Hematopoietic multipotent progenitor cell treated with erythropoietin and hydrocortisone succinate and interleukin-3 and kit ligand, for 6 days (in vitro differentiated cells): ENCODE results near the gene CLIP4.

Source experiments
- DNase-seq: peaks from one replicate; pipeline ENCODE4 v3.0.0-alpha.2; 2015

The CLIP4 gene

DNA sequence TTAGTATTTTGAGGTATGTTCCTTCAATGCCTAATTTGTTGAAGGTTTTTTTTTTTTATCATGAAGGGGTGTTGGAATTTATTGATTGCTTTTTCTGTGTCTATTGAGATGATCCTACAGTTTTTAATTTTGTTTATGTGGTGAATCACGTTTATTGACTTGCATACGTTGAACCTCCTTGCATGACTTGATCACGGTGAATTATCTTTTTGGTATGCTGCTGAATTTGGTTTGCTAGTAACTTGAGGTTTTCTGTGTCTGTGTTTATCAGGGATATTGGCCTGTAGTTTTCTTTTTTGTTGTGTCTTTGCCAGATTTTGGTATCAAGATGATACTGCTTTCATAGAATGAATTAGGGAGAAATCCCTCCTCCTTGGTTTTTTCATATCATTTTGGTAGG lies 23.9 kb downstream of the CLIP4 start:
- no peak for DNase-seq

GRCh38 chr2:29139731-29140130 lies 24.5 kb downstream of the CLIP4 start:
- no peak for DNase-seq

- DNase-seq, result no peak
Observed at GRCh38 chr2:29143657-29144056, 28.4 kb downstream of the CLIP4 start.

DNA sequence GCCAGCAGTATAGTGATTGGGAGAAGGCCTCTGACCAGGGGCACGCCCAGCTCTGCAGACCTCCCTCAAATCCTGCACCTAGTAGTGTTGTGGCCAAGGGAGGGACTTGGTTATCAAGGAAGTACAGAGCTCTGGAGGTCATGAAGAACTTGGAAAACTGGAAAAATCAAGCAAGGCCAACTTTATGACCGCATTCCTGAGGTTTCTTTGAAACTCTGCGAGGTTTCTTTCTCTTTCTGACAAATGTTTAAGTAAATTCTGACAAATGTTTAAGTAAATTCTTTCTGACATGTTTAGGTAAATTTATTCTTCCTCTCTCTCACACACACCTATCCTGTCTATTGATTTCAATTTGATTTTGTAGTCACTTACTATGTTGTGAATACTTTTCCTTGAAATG lies 31.0 kb downstream of the CLIP4 start:
- no peak for DNase-seq

DNA sequence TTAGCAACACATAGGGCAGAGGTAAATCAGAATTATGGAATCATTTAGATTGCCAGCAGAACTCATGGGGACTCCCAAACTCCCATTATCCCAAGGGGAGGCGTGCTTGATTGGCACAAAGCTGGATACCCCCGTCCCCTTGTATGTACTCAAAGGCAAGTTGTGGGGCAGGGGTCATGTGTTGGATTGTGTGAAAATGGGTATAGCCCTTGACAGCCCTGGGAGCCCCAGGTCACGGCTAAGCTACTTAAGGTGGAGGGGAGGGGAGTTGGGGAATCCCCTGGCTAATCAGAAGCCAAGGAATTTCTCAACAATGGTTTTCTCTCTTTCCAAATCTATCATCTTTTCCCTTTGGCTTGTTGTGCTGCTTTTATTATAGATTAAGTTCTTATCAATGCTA lies 32.7 kb downstream of the CLIP4 start:
- DNase-seq, result no peak

GRCh38 chr2:29154610-29155009 lies 39.4 kb downstream of the CLIP4 start:
- DNase-seq, result no peak

GRCh38 chr2:29155578-29155977 lies 40.4 kb downstream of the CLIP4 start:
- no peak for DNase-seq

GRCh38 chr2:29157131-29157530 lies 41.9 kb downstream of the CLIP4 start:
- no peak for DNase-seq

GRCh38 chr2:29159125-29159524 lies 43.9 kb downstream of the CLIP4 start:
- no peak for DNase-seq

GRCh38 chr2:29160184-29160583 lies 45.0 kb downstream of the CLIP4 start:
- no peak for DNase-seq

DNA sequence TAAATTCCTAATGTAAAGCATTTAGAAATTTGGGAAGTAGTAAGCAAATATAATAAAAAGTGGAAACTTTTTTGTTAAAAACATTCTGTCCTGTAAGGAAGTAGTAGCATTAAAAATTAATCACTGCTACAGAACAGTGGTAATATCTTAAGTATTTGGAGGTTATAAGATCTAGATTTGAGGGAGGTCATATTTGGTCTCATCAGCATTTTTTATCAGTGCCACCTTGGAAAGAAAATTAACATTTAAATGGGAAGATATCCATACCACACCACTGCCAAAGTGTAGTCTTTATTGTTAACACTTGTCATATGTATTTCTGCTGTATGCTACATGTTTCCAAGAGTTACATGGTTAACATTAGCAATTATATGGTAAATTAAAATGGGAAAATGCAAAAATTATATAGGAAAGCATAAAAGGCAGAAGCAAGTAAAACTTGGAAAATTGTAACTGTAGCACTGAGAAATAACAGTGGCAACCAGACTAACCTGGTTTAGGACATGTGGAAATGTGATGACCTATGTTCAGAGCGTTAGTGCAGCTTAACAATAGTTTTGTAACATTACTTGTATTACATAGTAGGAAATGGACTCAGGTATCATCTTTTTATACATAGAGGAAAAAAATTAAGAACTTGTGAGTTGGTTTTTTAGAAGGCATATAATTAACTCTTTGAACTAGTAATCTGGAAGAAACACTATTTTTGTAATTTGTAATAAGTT lies 47.2 kb downstream of the CLIP4 start:
- DNase-seq, result no peak

- DNase-seq, result no peak
Observed at GRCh38 chr2:29164091-29164846, 49.1 kb downstream of the CLIP4 start.

DNA sequence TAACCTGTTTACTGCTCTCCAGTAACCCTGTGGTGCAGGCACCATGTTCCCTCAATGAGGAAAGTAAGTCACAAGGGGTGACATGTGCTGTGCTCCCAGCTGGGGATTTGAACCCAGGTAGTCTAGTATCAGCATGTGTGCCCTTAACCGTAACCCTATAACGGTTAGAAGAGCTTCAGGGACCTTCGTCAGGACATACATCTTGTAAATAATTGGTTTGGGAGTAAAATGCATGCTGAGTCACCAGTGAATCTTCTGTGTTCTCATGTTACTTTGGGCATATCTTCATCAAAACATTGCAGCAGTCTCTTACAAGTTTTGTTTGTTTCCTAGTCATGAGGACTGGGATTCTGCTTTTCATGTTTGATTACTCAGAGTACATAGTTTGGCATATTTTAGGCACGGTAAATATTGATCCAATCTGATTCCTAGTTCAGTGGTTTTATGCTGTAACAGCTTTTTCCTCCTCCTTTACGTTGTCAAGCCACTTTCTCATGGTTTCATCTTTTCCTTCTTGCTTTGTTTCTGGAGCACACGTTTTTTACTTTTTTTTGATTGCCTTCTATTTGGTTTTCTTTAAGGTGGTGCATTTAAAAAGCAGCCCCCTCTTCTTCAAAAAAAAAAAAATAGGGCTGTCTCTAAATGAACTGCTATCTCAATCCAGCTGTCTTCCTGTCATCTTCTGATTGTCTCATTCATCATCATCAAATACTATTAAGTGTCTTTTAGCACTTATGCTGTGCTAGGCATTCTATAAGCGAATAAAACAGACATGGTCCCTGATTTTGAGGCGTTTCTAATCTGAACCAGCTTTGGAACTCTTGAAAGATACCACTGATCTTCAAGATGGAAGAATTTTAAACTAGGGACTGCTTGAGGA lies 50.4 kb downstream of the CLIP4 start:
- no peak for DNase-seq

GRCh38 chr2:29166242-29167039 lies 51.2 kb downstream of the CLIP4 start:
- DNase-seq, result no peak

DNA sequence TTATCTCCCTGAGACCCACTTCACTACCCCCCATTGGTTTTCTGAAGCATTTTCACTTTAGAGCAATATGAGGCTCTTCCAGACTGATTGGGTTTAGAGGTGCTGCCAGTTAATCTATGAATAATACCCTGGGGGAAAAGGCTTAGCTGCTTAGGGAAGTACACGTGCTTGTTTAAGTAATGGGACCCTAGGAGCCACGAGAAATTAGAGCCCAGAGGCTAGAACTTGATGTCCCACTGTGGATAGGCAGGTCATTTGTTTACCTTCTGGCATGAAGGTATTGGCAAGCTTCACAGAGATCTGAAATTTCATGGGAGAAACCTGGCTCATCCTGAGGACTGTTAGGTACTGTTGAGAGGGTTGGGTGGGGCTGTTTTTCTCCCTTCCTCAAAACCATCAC lies 59.7 kb downstream of the CLIP4 start:
- DNase-seq, result no peak

GRCh38 chr2:29175338-29175737 lies 60.1 kb downstream of the CLIP4 start:
- DNase-seq, result no peak

DNA sequence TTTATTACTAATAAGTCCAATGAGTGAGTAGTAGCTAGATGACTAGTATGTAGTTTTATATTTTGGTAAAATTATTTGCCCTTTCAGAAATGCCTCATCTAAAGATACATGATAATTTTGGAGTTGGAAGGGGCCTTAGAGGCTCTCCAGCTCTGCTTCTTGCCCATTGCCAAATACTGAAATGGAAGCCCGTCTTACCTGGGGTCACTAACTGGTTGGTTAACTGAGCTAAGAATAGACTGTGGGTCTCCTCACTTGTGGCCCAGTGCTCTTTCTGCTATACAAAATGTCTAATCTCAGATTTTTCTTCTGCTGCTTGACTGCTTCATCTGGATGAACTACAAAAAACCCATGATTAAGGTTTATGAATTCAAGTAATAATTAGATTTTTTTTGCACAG lies 67.1 kb downstream of the CLIP4 start:
- no peak for DNase-seq

- DNase-seq, result no peak
Observed at GRCh38 chr2:29182920-29183319, 67.7 kb downstream of the CLIP4 start.

DNA sequence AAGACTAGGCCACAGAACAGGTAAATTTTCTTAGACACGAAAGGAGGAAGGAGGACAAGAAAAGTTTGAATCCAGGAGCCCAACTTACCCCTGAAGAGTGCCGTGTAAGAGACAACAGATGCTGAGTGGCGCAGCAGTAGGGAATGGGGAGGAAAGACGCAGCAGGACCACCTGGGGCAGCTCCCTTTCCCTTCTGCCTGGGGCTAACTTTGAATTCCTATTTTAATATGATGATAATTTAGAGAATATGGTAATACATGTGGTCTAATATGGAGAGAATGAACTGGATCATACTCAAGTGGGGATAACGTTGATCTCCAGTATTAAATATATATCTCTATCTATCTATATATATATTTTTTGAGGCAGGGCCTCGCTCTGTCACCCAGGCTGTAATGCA lies 69.3 kb downstream of the CLIP4 start:
- no peak for DNase-seq

DNA sequence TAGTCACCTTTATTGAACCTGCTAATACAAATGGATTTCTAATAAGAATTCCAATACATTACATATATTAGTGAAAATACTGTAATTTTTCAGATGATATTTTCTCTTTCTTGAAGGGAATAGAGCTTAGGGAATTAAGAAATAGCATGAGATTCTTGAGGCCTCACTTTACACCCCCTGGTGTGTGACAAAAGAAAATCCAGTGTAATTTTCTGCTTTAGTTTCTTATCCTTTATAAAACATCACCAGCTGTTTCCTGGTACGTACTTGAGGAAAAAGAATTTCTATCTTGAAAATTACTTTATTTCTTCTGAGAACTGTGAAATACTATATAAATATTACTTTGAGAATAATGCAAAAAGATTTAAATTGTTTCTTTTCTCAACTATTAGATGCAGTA lies 71.6 kb downstream of the CLIP4 start:
- DNase-seq, result no peak

DNA sequence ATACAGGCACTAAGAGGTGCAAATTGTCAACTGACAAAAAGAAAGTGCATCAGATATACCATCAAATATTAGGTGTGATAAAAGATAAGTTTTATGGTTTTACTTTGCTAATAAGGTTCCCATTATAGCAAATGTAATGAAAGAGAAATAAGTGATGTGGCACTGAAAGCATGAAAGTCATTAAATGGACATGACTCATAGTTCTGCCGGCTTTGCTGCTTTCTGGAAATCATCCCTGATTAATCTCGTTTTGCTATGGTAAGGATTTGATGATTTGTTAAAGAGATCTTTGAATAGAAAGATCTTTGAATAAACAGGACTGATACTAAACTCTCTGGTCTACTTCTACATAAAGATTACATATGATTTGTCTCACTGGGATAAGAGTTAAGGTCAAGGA lies 72.7 kb downstream of the CLIP4 start:
- no peak for DNase-seq

DNA sequence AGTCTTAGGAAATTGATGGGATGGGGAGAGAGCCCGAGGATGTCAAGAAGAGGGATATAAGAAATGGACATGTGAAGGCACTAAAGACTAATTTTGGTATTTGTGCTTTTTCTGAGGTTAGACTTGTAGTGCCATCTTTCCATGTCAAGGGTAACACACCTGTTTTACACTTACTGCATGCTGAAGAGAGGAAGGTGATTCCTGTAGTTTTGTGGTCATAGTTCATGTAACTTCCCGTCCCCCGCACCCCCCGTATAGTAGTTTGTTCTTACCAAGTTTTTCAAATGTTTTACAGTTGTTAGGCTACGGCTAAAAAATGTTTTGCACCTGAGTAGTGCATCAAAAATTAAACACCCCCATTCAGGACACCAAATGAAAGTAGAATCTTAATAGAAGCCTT lies 73.8 kb downstream of the CLIP4 start:
- DNase-seq, result no peak

DNA sequence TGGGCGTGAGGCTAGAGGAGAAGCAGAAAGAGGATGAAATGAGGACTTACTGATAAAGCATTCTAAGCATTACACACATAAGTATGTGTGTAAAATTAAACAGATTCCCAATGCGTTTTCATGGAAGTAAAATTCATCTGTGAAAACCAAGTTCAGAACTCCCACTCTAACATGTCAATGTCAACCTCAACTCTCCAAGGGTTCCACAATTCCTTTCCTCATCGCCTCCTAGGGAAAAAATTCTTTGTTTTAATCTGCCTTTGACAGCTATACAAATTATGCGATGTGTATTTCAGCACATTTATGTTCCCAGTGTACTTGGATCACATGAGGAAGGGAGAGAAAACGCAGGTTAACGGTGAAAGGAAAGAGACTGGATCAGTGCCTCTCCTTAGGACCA lies 76.6 kb downstream of the CLIP4 start:
- no peak for DNase-seq
